OCI-LY7 (cell line): ENCODE data around the gene TMEM238.

Experiments used
- EZH2phosphoT487 ChIP-seq: fragments of 200-600 bp; sonication (generic); IDR thresholded peaks from 2 replicates; pipeline ENCODE4 v1.6.1; 2018; ENCODE audit warnings: low read depth, borderline replicate concordance, mild to moderate bottlenecking, mixed run types, antibody characterized with exemption, low read length, moderate library complexity, mixed read lengths
- TF ChIP-seq, protein P1 (sequence below): fragments of 200-600 bp; sonication (generic); conservative IDR thresholded peaks from 2 replicates; pipeline ENCODE4 v1.5.1; 2014; ENCODE audit warnings: mild to moderate bottlenecking, antibody characterized with exemption, low read length, moderate library complexity, mixed read lengths

DNA sequence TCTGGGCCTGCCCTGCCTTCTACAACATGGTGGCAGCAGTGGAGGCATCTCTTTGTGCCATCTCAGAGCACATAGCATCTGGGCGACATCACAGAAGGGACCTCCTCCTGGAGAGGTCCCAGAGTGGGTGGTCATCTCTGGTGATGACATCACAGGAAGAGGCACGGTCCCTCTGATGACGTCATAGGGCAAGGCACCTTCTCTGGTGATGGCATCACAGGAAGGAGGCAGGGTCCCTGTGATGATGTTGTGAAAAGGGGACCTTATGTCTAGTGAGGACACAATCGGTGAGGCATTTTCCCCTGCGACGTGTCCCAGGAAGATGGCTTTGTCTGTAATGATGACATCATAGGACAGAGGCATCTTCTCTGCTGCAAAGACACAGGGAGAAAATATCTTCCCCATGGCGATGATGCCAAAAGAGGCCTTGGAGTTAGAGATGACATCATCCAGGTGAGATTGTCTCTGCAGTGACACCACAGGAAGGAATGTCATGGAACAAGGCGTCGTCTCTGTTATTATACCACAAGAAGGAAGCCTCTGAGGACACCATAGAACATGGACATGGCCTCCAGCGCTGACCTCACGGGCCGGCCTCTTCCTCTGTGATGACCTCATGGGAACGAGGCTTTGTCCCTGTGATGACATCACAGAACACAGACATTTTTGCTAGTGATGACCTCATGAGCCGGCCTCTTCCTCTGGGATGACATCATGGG, 48.3 kb upstream of the TMEM238 start:
- TF ChIP-seq, protein P1, sequence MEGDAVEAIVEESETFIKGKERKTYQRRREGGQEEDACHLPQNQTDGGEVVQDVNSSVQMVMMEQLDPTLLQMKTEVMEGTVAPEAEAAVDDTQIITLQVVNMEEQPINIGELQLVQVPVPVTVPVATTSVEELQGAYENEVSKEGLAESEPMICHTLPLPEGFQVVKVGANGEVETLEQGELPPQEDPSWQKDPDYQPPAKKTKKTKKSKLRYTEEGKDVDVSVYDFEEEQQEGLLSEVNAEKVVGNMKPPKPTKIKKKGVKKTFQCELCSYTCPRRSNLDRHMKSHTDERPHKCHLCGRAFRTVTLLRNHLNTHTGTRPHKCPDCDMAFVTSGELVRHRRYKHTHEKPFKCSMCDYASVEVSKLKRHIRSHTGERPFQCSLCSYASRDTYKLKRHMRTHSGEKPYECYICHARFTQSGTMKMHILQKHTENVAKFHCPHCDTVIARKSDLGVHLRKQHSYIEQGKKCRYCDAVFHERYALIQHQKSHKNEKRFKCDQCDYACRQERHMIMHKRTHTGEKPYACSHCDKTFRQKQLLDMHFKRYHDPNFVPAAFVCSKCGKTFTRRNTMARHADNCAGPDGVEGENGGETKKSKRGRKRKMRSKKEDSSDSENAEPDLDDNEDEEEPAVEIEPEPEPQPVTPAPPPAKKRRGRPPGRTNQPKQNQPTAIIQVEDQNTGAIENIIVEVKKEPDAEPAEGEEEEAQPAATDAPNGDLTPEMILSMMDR = no peak
- TF ChIP-seq EZH2phosphoT487 = no peak
